CD4-positive, CD25-positive, alpha-beta regulatory T cell (primary cell): Measurements from ENCODE around the gene FMN2. TPM values are rescaled to one million over a fixed set of nuclear protein-coding genes. Genes with fewer than 3 reads are reported as not detected.

Source experiments
- ATAC-seq, 2 donors: fragments of 150-1000 bp; cut with Tn5 transposase; one replicate each; pipeline ENCODE4 v1.10.0; 2021; ENCODE audit warnings: low read depth in 2 of 2, moderate number of reproducible peaks in 2 of 2, moderate library complexity in 1 of 2
- DNase-seq, 3 donors: peaks; one replicate each; pipeline versions ENCODE4 v3.0.0 to v3.0.0-alpha.2; 2012 to 2022; ENCODE audit warnings: mixed read lengths in 1 of 3
- H3K27ac ChIP-seq: one replicate; pipeline ENCODE4 v1.7.0; 2013; ENCODE audit warnings: mild to moderate bottlenecking, low read length; ENCODE audit not compliant: insufficient read depth, poor library complexity, severe bottlenecking
- H3K27me3 ChIP-seq: one replicate; pipeline ENCODE4 v1.7.0; 2013; ENCODE audit warnings: low read length; ENCODE audit not compliant: control insufficient read depth, insufficient read depth
- H3K36me3 ChIP-seq: one replicate; pipeline ENCODE4 v1.7.0; 2013; ENCODE audit warnings: mild to moderate bottlenecking, low read length, moderate library complexity; ENCODE audit not compliant: control insufficient read depth, insufficient read depth
- H3K4me1 ChIP-seq: 2 replicates; pipeline ENCODE4 v1.7.0; 2013; ENCODE audit warnings: mild to moderate bottlenecking, low read length; ENCODE audit not compliant: insufficient read depth, control insufficient read depth, poor library complexity, severe bottlenecking
- H3K4me3 ChIP-seq: one replicate; pipeline ENCODE4 v1.7.0; 2013; ENCODE audit warnings: low read depth, mild to moderate bottlenecking, low read length, moderate library complexity
- H3K9me3 ChIP-seq, 2 experiments: 1 replicate in 1 of 2; 2 replicates in 1 of 2; pipeline ENCODE4 v1.7.0; 2013; ENCODE audit warnings: low read length in 2 of 2, mild to moderate bottlenecking in 1 of 2, moderate library complexity in 1 of 2; ENCODE audit not compliant: control insufficient read depth in 2 of 2
- H3K27ac Mint-ChIP-seq, 3 donors: one replicate each; pipeline ENCODE4 v1.8.0; 2020 to 2022; ENCODE audit warnings: mild to moderate bottlenecking in 3 of 3, mixed read lengths in 3 of 3, moderate library complexity in 2 of 3
- H3K27me3 Mint-ChIP-seq: one replicate; pipeline ENCODE4 v1.8.0; 2022; ENCODE audit warnings: mild to moderate bottlenecking, mixed read lengths
- H3K36me3 Mint-ChIP-seq: one replicate; pipeline ENCODE4 v1.8.0; 2020; ENCODE audit warnings: mixed read lengths
- H3K4me1 Mint-ChIP-seq, 4 donors: one replicate each; pipeline ENCODE4 v1.8.0; 2020 to 2022; ENCODE audit warnings: mixed read lengths in 4 of 4, mild to moderate bottlenecking in 1 of 4
- H3K4me3 Mint-ChIP-seq, 4 donors: one replicate each; pipeline ENCODE4 v1.8.0; 2020 to 2022; ENCODE audit warnings: mild to moderate bottlenecking in 4 of 4, mixed read lengths in 4 of 4, moderate library complexity in 3 of 4
- H3K9me3 Mint-ChIP-seq, 7 donors: one replicate each; pipeline ENCODE4 v1.8.0; 2020 to 2022; ENCODE audit warnings: mixed read lengths in 7 of 7, mild to moderate bottlenecking in 3 of 7, moderate library complexity in 2 of 7
- polyA plus RNA-seq, 4 donors: library from polyadenylated mRNA; unstranded; fragments of 300-500 nt; fragmentation: Illumina TruSeq; gene quantifications; one replicate each; pipeline ENCODE4 v1.2.3, GENCODE V29; 2021
- total RNA-seq: library from RNA; stranded (reverse); gene quantifications from one replicate; pipeline ENCODE4 v1.2.3, GENCODE V29; 2022

Gene FMN2
- total and polyA plus RNA-seq, 5 donors from 2014 or later = not detected

DNA sequence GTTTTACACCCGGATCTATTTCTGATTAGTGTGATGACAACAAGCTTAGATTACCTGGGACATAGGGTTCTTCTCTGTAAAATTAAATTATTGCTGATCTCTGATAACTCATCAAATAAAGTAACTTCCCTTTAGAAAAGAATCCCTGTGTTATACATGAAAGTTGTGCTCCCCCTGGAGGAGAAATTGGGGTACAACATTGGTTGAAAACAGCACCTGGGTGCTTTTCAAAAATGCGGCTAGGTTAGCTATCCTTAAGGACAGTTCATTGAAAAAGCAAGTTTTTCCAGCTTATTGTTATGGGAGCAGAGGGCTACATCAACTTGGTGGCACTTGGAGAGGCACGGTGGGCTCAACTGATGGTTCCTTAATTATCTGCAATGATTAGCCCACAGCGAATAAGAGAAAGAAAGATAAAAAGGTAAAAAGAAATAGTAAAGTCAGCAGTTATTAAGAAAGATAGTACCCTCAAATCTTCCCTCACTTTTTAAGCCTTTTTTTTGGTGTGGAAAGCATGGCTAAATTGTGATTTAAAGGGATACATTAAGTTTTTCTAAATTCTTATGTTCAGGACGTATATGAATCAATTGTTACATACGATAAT lies 97.8 kb downstream of the FMN2 start:
- Histone ChIP-seq H3K4me3 (no peak overlapping the region), H3K4me1 (no peaks in the 10 kb centered on the region), H3K36me3 (no peaks in the 10 kb centered on the region), H3K9me3 (no peaks in the 10 kb centered on the region), H3K27me3 (no peaks in the 10 kb centered on the region), H3K27ac (no peak overlapping the region)
- ATAC-seq (no peak), DNase-seq (peak in 2 of 3 donors; percentile 6 to 36)
- Mint-ChIP-seq H3K27ac (no peak overlapping the region), H3K4me1 (peaks cover 0 to 2% (median 0%) of the 10 kb centered on the region in 4 donors), H3K27me3 (no peaks in the 10 kb centered on the region), H3K36me3 (no peaks in the 10 kb centered on the region), H3K4me3 (no peak overlapping the region), H3K9me3 (peaks cover 0 to 6% (median 0%) of the 10 kb centered on the region in 7 donors)

DNA sequence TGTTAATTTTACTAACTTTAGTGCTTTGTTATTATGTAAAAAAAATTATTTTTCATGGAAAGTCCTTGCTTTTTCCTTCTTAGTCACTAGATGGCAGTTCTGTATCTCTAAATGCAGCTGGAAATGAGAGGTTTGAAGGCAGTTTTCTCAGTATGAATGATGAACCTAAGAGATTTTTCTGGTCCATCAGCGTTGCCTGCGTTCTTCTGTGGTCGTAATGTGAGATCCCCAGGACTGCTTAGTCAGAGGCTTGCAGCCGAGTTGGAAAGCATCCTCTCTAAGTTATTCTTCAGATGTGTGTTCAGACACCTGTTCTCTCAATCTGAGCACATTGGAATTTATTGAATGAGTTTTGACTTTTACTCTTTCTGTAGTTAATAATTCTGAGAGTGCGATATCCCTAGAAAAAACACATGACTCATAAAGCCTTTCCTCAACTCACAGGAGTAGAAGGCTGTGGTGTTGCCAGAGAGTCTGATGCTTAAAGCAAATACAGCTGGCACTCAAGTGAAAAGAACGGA lies 99.3 kb downstream of the FMN2 start:
- H3K27ac Mint-ChIP-seq = no peak overlapping the region
- no peak overlapping the region for H3K4me3 Mint-ChIP-seq

DNA sequence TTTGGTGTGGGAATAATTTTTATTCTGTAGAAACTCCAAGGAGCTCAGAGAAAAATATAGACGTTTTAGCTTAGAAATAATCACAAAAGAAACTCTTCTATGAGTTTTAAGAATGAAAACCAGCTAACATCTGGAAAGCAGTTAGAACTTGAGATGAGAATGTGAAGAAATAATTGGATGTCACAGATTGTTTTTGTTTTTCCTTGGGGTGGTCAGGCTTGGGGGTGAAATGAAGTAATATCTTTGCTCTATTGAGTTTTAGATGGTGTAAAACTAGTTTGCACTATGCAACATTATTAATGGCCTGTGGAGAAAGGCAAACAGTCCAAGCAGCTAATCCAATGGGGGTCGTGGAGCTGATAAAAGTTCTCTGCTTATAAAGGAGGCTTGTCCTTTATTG lies 101.2 kb downstream of the FMN2 start:
- H3K4me1 Mint-ChIP-seq = peaks cover 0 to 2% (median 0%) of the 10 kb centered on the region in 4 donors
- Histone ChIP-seq H3K4me1 (no peaks in the 10 kb centered on the region), H3K36me3 (no peaks in the 10 kb centered on the region), H3K4me3 (no peak overlapping the region), H3K9me3 (no peaks in the 10 kb centered on the region), H3K27ac (no peak overlapping the region), H3K27me3 (no peaks in the 10 kb centered on the region)
- ATAC-seq (no peak), DNase-seq (no peak)
- no peak overlapping the region for H3K27ac Mint-ChIP-seq
- H3K27me3 Mint-ChIP-seq = no peaks in the 10 kb centered on the region
- H3K4me3 Mint-ChIP-seq = no peak overlapping the region
- H3K36me3 Mint-ChIP-seq = no peaks in the 10 kb centered on the region
- peaks cover 0 to 9% (median 2%) of the 10 kb centered on the region in 7 donors for H3K9me3 Mint-ChIP-seq

More for the DNA sequence above, 99.3 kb downstream of the FMN2 start:
- no peak for ATAC-seq
- DNase-seq = no peak
- no peak overlapping the region for H3K27ac ChIP-seq
- H3K4me1 ChIP-seq = no peaks in the 10 kb centered on the region
- Mint-ChIP-seq H3K27me3 (no peaks in the 10 kb centered on the region), H3K4me1 (peaks cover 0 to 2% (median 0%) of the 10 kb centered on the region in 4 donors), H3K36me3 (no peaks in the 10 kb centered on the region), H3K9me3 (peaks cover 0 to 6% (median 0%) of the 10 kb centered on the region in 7 donors)
- H3K9me3 ChIP-seq = no peaks in the 10 kb centered on the region
- H3K4me3 ChIP-seq = no peak overlapping the region
- H3K27me3 ChIP-seq = no peaks in the 10 kb centered on the region
- no peaks in the 10 kb centered on the region for H3K36me3 ChIP-seq

DNA sequence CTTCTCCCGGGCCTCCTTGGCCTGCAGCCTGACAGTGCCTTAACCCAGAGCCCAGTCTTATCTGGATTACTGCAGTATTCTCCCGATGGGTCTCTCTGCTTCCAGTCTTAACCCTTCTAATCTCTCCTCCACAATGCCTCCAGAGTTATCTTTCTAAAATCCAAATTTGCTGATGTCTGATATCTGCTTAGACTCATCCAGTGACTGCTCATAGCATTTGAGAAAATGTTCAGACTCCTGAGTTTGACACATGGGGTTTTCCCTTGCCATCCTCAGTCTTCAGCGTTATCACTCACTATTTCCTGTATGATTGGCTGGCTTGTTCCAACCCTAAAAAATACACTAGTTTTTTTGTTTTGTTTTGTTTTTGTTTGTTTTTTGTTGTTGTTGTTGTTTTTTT lies 102.0 kb downstream of the FMN2 start:
- peak in 1 of 2 donors; percentile 31 for ATAC-seq
- no peaks in the 10 kb centered on the region for H3K4me1 ChIP-seq
- Mint-ChIP-seq H3K4me1 (peaks cover 0 to 2% (median 0%) of the 10 kb centered on the region in 4 donors), H3K4me3 (no peak overlapping the region), H3K27ac (no peak overlapping the region), H3K36me3 (no peaks in the 10 kb centered on the region), H3K27me3 (no peaks in the 10 kb centered on the region), H3K9me3 (peaks cover 0 to 11% (median 2%) of the 10 kb centered on the region in 7 donors)
- no peaks in the 10 kb centered on the region for H3K27me3 ChIP-seq
- H3K27ac ChIP-seq = no peak overlapping the region
- no peaks in the 10 kb centered on the region for H3K9me3 ChIP-seq
- no peak overlapping the region for H3K4me3 ChIP-seq
- H3K36me3 ChIP-seq = no peaks in the 10 kb centered on the region
- no peak for DNase-seq

DNA sequence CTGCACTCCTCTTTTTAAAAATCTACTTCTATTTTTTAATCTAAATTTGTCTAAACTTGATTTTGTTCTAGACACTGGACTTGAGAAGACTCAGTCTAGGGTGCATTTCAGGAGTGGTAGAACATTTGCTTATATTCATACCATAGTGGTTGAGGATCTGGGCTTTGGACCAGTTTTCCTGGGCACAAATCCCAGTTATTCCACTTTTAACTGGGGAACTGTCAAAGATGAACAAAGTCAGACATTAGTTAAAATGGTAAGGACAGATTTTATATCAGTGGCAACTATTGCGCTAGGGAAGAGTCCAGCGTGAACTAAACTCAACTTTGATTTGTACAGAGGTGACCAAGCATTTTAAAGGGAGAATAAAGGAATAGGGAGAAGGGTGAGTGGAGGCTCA lies 102.4 kb downstream of the FMN2 start:
- H3K4me3 ChIP-seq = no peak overlapping the region
- no peaks in the 10 kb centered on the region for H3K27me3 Mint-ChIP-seq

DNA sequence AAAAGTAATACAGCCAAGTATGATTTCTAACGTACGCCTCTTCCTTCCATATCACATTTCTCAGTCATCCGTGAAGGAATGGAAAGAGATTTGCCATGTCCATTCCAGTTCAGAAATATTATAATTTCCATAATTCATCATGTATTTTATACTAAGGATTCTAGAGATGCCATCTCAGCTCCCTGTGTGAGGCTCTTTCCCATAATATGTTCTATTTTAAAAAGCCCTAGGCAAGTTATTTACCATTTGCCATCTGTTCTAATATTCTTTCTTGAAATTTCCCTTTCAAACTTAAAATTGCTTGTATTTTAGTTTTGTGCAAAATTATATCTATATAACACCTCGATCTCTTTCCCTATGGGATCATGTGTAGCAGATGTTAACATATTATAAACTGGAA lies 106.7 kb downstream of the FMN2 start:
- no peaks in the 10 kb centered on the region for H3K4me1 ChIP-seq
- no peak overlapping the region for H3K4me3 Mint-ChIP-seq
- no peaks in the 10 kb centered on the region for H3K27me3 Mint-ChIP-seq
- H3K4me1 Mint-ChIP-seq = no peaks in the 10 kb centered on the region
- DNase-seq = no peak
- no peak overlapping the region for H3K27ac Mint-ChIP-seq
- H3K36me3 ChIP-seq = no peaks in the 10 kb centered on the region
- H3K36me3 Mint-ChIP-seq = no peaks in the 10 kb centered on the region
- no peak for ATAC-seq
- H3K9me3 ChIP-seq = peaks cover 3 to 7% of the 10 kb centered on the region in 2 experiments
- no peak overlapping the region for H3K4me3 ChIP-seq
- H3K9me3 Mint-ChIP-seq = peaks cover 2 to 10% (median 6%) of the 10 kb centered on the region in 7 donors
- H3K27ac ChIP-seq = no peak overlapping the region
- H3K27me3 ChIP-seq = no peaks in the 10 kb centered on the region

More for the DNA sequence above, 102.4 kb downstream of the FMN2 start:
- Mint-ChIP-seq H3K9me3 (peaks cover 0 to 11% (median 2%) of the 10 kb centered on the region in 7 donors), H3K36me3 (no peaks in the 10 kb centered on the region), H3K4me3 (no peak overlapping the region), H3K27ac (no peak overlapping the region), H3K4me1 (peaks cover 0 to 2% (median 0%) of the 10 kb centered on the region in 4 donors)
- Histone ChIP-seq H3K4me1 (no peaks in the 10 kb centered on the region), H3K27ac (no peak overlapping the region), H3K36me3 (no peaks in the 10 kb centered on the region), H3K9me3 (no peaks in the 10 kb centered on the region), H3K27me3 (no peaks in the 10 kb centered on the region)
- no peak for DNase-seq
- no peak for ATAC-seq

DNA sequence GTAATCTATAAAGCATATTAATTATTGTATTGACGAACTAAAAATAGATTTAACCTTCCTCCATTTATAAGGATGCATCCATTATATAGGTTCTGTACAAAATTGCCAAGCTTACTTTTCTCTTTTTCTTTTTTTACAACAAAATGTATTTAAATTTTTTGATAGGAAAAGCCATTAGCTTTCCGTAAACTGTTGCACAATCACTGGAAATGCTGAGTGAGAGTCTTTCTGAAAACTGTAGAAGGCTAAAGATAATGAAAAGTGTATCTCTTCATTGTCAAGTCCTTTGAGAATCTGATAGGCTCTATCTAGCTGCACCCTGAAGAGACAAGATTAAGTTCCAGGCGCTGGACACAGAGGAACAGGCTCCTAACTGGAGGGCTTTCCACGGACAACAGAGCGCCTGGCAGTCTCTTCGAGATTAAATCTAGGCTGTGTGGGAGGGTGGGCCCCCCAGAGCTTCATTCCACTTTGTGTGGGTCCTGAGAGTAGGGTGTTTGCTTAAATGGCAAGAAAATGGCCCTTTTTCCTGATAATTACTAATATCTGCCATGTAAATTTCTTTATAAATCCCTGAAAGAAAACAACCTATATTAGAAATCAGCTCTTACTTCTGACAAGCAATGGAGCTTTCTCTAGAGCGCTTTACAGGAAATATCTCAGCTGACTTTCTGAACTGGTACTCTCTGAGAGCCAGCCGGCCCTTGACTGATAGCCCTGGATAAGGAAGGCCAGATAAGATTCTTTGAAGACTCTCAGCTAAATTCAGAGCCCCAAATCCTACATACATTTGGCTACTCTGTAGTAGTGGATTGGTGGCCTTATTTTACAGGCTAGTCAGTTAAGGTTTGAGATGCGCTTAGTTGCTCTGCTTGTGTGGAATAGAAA lies 108.3 kb downstream of the FMN2 start:
- Mint-ChIP-seq H3K4me3 (no peak overlapping the region), H3K27me3 (no peaks in the 10 kb centered on the region), H3K9me3 (peaks cover 2 to 11% (median 6%) of the 10 kb centered on the region in 7 donors), H3K36me3 (no peaks in the 10 kb centered on the region), H3K27ac (no peak overlapping the region), H3K4me1 (no peaks in the 10 kb centered on the region)
- Histone ChIP-seq H3K9me3 (peaks cover 3 to 7% of the 10 kb centered on the region in 2 experiments), H3K27ac (no peak overlapping the region), H3K36me3 (no peaks in the 10 kb centered on the region), H3K4me1 (no peaks in the 10 kb centered on the region), H3K27me3 (no peaks in the 10 kb centered on the region), H3K4me3 (no peak overlapping the region)
- ATAC-seq (no peak), DNase-seq (no peak)
